Renal pelvis (tissue), 3 donors: ENCODE measurements around the gene PIN4. TPM values are rescaled to one million over a fixed set of nuclear protein-coding genes. Genes with fewer than 3 reads are reported as not detected.

Experiments used
- polyA plus RNA-seq, 3 donors: library from polyadenylated mRNA; unstranded; fragments of 120-200 nt; gene quantifications; one replicate each; pipeline ENCODE4 v1.2.1, GENCODE V29; 2013; ENCODE audit not compliant: insufficient read length in 3 of 3

Gene PIN4
- polyA plus RNA-seq, 3 donors = 47.6 to 63.0 (median 50.1) TPM

Other genes starting within 250 kb of the PIN4 start
- 10 to 100 TPM; 22.9 to 24.8 (median 23.5) TPM for gene RTL5, start 49.8 kb upstream of the PIN4 start, polyA plus RNA-seq
- 1 to 10 TPM; 4.0 to 4.6 (median 4.3) TPM for gene ERCC6L, start 57.3 kb downstream of the PIN4 start, polyA plus RNA-seq
- gene RPS4X, start 95.5 kb downstream of the PIN4 start, polyA plus RNA-seq = 1,000 to 10,000 TPM; 1,347 to 2,254 (median 1,664) TPM
- 10 to 100 TPM in 2 of 3 donors, 1 to 10 TPM in 1; 4.2 to 17.3 (median 13.3) TPM for gene CITED1, start 124.2 kb downstream of the PIN4 start, polyA plus RNA-seq